HG03442 (cell line): ENCODE data around the gene UBXN1.
"Not testable (repeated sequence)": the region's sequence is repeated elsewhere in the genome, so short reads cannot be mapped to it uniquely, and the experiment has no call there.

Experiments used
- ATAC-seq: cut with Tn5 transposase; IDR thresholded peaks from one replicate; pipeline ENCODE4 v1.9.1; 2021; ENCODE audit warnings: mild to moderate bottlenecking, moderate library complexity; ENCODE audit not compliant: unreplicated experiment

Gene UBXN1

DNA sequence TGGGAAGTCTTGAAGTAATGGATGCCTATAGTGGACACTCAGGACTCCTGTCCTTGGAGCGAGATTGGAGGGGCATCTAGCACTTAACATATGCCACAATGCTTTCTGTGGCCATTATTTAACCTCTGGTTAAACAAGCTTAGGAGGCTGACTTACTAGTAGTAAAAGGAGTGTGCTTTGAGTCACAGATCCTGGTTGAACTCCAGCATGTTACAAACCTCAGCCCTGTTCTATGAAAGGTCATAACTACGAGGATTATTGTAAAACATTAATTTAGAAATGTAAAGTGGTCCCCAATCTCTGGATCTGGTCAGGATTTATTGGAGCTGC lies 5.7 kb downstream of the UBXN1 start:
- ATAC-seq, result no peak

DNA sequence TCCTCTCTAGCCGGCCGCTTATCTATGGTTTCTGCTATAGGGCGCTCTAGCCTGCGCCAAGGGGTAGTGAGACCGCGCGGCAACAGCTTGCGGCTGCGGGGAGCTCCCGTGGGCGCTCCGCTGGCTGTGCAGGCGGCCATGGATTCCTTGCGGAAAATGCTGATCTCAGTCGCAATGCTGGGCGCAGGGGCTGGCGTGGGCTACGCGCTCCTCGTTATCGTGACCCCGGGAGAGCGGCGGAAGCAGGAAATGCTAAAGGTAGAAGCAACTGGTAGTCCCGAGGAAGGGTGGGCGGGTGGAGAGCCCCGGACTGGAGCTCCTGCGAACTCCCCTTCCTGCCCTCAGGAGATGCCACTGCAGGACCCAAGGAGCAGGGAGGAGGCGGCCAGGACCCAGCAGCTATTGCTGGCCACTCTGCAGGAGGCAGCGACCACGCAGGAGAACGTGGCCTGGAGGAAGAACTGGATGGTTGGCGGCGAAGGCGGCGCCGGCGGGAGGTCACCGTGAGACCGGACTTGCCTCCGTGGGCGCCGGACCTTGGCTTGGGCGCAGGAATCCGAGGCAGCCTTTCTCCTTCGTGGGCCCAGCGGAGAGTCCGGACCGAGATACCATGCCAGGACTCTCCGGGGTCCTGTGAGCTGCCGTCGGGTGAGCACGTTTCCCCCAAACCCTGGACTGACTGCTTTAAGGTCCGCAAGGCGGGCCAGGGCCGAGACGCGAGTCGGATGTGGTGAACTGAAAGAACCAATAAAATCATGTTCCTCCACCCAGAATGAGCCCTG lies 7.1 kb downstream of the UBXN1 start, which contains the start of the genes LBHD1 and UQCC3:
Gene LBHD1 (minus strand): TSS at position 660 of the 782 bp plus-strand sequence. CDS start 2,236 bp downstream, outside the sequence.
Gene UQCC3 (plus strand): TSS at position 66 of the 782 bp plus-strand sequence. CDS start 73 bp downstream, at position 139.
- ATAC-seq, result peak; percentile 52

DNA sequence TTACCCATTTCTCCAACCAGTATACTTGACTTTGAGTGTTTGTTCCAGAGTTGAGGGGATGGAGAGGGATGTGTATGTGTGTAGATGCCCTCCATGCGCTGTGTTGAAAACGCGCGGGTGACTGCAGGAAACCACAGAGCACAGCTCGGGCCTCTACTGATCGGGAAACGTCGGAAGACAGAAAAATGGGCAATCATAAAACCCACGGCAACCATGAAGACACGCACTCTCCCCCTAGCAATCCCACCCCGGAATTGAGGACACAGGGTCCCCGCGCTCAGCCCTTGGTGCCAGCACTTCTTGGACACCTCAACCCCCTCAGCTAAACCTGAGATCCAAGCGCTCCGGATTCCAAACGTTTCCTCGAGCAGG lies 7.7 kb downstream of the UBXN1 start:
- ATAC-seq, result peak; percentile 13

DNA sequence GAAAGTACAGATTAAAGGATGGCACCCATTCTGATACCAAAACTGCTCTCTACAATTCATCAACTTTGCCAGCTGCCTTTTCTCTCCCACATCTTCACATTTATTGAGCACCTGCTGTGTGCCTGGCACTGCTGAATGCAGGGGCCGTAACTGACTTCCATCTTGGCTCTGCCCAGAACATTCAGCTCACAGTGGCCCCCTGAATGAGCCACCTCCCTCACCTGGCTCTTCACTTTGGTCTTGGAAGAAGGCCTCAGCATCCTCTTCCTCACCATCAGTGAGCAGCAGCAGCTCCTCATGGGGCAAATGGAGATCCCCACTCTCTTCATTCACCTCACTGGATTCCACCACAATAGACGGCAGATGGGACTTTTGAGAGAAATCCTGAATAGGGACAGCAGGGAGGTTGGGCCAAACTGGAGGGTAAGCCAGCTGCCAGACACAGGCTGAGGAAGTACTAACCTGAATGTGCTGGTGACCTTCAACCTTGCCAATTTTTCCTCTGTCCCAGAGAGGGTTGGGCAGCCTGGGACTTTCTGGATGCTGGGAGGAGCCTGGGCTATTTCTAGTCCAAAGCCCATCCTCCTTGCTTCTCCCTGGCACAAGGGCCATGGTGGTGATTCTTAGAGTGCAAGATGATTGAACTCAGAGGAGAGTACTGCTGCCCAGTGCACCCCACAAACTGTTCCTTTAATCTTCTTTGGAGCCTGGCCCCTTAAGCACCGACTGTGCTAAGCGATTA lies 9.3 kb downstream of the UBXN1 start:
- no peak for ATAC-seq

DNA sequence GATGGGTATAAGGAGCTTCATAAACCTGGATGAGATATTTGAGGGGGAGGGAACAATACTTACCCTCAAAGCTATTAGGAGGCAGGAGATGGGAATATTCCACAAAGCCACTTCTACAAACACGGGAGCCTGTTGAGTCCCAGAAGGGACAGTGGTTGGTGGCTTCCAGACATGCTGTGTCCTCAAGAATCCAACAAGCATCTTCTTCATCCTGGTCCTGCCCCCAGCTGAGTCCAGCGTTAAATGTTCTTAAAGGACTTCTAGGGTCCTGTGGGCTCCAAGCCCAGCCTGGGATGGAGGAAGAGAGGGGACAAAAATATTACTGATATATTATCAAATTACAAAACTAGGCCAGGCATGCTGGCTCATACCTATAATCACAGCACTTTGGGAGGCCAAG lies 11.4 kb downstream of the UBXN1 start:
- ATAC-seq, result no peak

DNA sequence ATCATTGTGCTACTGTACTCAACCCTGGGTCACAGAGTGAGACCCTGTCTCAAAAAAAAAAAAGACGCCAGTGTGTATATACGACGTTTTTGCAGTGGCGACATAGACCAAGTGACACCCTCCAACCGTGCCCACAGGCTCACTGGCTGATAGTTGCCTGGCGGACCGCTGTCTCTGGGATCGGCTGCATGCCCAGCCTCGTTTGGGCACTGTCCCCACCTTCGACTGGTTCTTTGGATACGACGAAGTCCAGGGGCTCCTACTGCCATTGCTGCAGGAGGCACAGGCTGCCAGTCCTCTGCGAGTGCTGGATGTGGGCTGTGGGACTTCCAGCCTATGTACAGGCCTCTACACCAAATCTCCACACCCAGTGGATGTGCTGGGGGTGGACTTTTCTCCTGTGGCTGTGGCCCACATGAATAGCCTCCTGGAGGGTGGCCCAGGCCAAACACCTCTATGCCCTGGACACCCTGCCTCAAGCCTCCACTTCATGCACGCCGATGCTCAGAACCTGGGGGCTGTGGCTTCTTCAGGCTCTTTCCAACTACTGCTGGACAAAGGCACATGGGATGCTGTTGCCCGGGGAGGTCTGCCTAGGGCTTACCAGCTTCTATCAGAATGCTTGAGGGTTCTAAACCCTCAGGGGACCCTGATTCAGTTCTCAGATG lies 12.5 kb downstream of the UBXN1 start:
- ATAC-seq, result no peak

DNA sequence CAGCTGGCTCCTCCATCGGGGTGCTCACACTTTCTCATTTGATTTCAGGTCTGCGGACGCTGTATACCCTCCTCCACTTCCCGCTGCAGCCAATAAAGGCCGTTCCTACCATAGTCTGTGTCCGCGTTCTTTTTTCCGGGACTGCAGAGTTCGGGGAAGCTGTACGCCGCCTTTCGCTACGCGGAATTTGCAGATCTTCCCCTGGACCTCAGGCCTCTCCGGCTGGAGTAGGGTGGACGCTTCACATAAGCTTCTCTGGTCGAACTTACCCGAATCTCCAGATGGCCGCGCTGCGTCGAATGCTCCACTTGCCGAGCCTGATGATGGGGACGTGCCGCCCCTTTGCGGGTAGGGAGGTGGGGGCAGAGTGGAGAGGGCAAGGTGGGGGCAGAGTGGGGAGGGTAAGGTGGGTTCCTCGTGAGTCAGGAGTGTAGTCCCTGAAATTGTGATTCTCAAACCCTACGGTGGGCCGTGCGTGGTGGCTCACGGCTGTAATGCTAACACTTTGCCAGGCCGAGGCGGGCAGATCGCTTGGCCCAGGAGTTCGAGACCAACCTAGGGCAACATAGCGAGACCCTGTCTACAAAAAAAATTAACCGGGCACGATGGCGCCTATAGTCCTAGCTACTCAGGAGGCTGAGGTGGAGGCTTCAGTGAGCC lies 13.1 kb downstream of the UBXN1 start:
- no peak for ATAC-seq

DNA sequence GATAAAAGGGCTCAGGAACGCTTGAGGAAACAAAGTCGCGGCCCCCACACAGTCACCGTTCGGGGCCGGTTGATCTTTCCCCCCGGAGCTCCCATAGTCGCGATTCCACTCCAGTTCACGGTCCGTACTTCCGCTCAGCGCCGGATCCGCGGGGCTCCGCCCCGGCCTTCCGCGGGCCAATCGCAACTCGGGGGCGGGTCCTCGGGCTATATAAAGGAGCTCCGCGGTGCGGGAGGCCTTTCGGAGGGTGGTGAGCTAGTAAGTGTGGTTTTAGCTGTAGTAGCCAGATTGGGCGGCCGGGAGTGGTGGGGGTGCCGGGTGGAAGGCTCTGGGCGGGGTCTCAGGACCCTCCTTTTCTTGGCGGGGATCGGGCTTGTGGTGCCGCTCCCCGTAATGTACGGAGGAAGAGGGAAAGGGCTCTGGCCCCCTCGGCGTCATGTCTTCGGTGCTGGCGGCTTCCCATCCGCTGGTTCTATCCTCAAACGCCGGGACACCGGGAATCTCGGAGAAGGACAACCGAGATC lies 13.7 kb downstream of the UBXN1 start, which contains the start of the genes C11orf98 and CSKMT:
Gene C11orf98 (minus strand): TSS at position 136 of the 524 bp plus-strand sequence. CDS start 41 bp downstream, at position 95.
Gene CSKMT (plus strand): TSS at position 238 of the 524 bp plus-strand sequence. CDS start 568 bp downstream, outside the sequence.
- ATAC-seq, result peak; percentile 83

DNA sequence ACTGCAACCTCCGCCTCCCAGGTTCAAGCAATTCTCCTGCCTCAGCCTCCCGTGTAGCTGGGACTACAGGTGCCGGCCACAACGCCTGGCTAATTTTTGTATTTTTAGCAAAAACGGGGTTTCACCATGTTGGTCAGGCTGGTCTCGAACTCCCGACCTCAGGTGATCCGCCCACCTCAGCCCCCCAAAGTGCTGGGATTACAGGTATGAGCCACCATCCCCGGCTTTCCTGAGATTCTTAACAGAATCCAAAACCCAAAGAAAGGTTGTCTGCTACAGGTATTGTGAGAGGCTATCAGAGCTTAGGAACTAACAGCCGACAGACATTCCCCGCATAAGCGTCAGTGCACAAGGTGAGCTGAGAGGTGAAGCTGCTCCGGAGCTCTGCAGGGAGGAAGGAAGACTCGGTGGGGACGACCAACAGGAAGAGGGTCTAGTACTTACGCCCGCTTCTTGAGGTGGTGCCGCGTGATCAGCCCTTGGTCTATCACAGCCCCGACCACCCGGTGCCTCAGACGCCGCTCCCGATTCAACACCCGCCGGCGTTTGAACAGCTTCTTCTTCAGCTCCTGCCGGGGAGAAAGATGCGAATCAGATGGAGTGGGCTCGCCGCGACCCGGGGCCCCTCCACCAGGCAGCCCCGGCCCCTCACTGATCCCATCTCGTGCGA lies 14.3 kb downstream of the UBXN1 start:
- ATAC-seq, result peak; percentile 25

DNA sequence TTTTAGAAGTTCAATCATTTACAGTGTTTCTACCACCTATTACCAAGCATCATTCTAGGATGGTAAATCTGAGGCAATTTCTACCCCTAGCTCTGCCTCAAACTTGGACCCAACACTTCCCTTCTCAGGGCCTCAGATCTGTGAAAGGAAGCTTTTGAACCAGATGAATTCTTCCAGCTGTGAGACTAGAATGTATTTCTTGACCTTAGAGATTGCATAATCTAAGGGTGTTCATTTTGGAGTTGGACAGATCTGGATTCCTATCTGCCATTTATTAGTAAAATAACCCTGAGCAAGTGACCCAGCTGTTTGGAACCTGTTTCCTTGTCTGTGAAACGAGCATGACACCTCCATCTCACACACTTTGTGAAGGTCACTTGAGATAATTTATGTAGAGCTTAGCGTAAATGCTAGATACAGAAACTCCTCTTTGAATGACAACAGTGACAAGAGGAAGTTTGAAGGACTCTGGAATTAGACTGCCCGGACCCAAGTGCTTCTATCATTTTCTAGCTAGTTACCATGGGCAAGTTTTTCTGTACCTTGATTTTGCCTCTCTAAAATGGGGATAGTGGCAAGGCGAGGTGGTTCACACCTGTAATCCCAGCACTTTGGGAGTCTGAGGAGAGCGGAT lies 22.0 kb downstream of the UBXN1 start:
- no peak for ATAC-seq

DNA sequence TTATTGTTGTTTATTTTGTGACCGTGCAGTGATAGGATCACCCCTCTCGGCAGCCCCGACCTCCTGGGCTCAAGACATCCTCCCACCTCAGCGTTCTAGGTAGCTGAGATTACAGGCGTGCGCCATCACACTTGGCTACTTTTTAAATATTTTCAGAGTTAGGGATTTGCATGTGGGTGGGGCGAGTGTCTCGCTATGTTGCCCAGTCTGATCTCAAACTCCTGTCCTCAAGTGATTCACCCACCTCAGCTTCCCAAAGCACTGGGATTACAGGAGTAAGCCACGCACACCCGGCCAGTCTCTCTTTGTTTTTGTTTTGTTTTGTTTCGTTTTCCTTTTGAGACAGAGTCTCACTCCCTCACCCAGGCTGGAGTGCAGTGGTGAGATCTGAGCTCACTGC lies 24.6 kb downstream of the UBXN1 start:
- ATAC-seq, result no peak

DNA sequence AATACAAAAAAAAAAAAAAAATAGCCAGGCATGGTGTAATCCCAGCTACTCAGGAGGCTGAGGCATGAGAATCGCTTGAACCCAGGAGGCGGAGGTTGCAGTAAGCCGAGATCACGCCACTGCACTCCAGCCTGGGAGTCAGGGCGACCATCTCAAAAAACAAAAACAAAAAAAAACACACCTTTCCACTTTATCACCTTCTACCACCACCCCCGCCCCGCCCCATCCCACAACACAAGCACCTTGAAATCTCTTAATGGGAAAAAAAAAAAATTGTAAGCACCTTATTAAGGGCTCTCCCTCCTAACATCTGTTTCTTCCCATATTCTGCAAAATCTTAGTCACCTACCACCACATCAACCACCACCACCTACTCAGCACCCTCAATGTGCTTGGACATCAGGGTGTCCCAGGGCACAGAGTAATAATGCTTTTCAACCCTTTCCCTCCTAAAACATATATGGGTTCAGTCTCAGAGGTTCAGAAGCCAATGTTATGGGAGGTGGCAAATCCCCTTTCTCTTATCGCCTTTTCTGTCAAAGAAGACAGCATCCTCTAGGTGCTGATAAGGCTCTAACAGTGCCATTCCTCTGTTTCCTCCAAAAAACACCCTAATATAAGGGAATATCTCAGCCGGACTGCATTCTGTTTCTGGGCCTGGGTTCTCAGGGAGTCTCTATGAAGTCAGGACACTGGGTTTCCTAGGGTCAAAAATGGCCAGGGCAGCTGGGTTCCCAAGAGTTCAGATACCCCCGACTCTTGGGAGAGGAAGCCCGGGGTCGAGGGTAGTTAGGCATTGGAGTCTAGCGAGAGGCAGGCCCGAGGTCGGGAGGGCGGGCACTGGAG lies 26.5 kb downstream of the UBXN1 start:
- no peak for ATAC-seq

DNA sequence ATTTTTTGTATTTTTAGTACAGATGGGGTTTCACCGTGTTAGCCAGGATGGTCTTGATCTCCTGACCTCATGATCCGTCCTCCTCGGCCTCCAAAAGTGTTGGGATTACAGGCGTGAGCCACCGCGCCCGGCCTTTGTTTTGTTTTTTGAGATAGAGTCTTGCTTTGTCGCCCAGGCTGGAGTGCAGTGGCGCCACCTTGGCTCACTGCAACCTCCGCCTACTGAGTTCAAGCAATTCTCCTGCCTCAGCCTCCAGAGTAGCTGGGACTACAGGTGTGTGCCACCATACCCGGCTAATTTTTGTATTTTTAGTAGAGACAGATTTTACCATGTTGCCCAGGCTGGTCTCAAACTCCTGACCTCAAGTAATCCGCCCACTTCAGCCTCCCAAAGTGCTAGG lies 28.6 kb downstream of the UBXN1 start:
- not testable (repeated sequence) for ATAC-seq

DNA sequence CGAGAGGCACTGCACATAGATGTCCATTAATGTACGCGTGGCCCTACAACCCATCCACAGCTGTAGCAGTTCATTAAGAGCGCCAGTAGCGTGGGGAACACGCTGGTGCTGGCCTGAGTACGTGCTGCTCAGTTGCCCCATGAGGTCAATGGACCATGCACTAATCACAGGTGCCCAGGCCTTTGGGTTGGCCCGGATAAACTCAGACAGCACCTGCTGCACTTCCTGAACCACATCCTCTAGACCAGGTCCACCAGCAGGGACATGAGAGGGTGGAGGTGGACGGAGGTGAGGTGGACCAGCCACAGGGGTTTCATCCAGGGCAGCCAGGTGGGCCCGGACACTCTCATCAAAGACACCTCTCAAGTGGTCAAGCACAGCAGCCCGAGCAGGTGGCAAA lies 29.4 kb downstream of the UBXN1 start:
- no peak for ATAC-seq

DNA sequence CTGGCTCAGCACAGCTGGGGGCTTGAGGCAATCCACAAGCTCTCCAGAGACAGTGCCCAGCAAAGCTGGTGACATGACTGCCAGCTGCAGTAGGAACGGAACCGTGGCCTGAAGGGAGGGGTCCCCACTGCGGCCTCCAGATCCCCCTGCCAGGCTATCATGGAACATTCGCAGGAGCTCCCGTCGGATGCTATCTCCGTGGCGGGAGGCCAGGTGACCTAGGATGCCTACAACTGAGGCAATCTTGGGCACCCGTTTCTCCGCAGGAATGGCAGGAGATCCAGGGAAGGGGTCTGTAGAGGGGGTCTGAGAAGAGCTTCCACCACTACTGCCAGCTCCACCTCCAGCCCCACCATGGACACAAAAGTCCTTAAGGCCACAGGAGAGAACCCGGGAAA lies 29.9 kb downstream of the UBXN1 start:
- no peak for ATAC-seq

DNA sequence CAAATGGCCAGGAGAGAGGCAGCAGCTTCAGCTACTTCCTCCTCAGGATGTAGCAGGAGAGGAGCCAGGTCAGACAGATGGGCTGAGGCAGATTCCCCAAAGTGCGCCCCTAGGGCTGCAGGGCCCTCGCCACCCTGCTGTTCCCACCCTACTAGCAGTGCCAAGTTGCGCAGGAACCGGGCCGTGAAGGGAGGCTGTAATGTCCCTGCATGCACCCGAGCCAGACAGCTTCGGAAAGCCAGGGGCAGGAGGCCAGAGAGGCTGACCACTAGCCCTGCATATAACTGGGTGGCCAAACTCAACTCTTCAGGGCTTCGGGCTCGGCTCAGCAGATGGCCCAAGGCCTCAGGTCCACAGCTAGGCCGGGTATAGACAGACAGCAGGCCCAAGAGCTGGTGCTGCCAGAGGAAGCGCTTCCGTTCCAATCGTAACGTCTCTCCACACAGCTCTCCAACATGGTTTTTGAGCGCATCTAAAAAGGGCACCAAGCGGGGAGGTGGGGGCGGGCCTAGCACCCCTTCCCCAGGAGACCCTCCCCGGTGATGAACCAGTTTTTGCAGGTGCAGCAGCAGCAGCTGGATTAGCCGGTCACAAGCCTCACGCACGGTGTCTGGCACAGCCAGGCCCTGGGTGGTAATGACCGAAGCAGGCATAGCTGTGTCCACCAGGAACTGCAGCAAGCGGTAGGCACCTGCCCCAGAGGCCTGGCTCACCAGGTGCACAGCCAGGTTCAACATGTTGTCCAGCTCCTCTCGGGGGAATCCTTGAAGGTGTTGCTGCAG lies 30.5 kb downstream of the UBXN1 start:
- no peak for ATAC-seq

DNA sequence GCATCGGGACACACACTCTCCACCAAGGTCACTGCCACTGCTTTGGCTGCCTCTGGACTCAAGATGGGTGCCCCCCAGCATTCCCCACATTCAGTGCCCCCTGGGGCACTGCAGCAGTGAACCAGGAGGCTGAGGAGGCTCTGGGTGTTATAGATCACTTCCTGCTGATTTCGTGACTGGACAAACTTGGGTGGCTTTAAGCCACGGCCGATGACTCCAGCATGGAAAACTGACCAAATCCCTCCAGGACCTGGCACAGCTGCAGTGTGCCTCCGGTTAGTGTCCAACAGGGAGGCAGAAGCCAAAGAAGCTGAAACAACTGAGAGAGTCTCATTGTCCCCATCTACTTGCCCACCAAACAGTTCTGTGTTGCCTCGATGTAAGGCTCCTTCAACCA lies 31.3 kb downstream of the UBXN1 start:
- ATAC-seq, result no peak
